Stimulated activated CD4-positive, alpha-beta T cell treated with anti-CD3 and anti-CD28 coated beads, TNF-alpha, amount 100 ng/mL, for 4 hours (primary cell): Measurements from ENCODE around the gene PJA2.

ENCODE experiments used
- DNase-seq, 3 experiments: peaks; one replicate each; pipeline ENCODE4 v3.0.0-alpha.2; 2020; ENCODE audit warnings: low read depth in 3 of 3

The PJA2 gene

GRCh38 chr5:109408991-109409843 is 557 bp downstream of the PJA2 start:
- DNase-seq: peak; percentile 49 to 65 (median 55)

- no peak for DNase-seq
Observed at GRCh38 chr5:109407913-109408312, 1.9 kb downstream of the PJA2 start.

GRCh38 chr5:109406719-109407118 is 3.1 kb downstream of the PJA2 start:
- DNase-seq: no peak

GRCh38 chr5:109404428-109404960 is 5.3 kb downstream of the PJA2 start:
- no peak for DNase-seq

- DNase-seq: no peak
Observed at GRCh38 chr5:109403469-109403868, 6.3 kb downstream of the PJA2 start.

- no peak for DNase-seq
Observed at GRCh38 chr5:109399092-109399759, 10.5 kb downstream of the PJA2 start.

GRCh38 chr5:109396965-109397364 is 12.8 kb downstream of the PJA2 start:
- DNase-seq: no peak

GRCh38 chr5:109394806-109395205 is 15.0 kb downstream of the PJA2 start:
- DNase-seq: no peak

GRCh38 chr5:109390188-109390587 is 19.6 kb downstream of the PJA2 start:
- DNase-seq: no peak

GRCh38 chr5:109388407-109388806 is 21.4 kb downstream of the PJA2 start:
- DNase-seq: no peak

- DNase-seq: no peak
Observed at GRCh38 chr5:109387408-109387974, 22.3 kb downstream of the PJA2 start.

GRCh38 chr5:109378095-109378494 is 31.7 kb downstream of the PJA2 start:
- no peak for DNase-seq

- DNase-seq: no peak
Observed at GRCh38 chr5:109374625-109375024, 35.1 kb downstream of the PJA2 start.

GRCh38 chr5:109373932-109374331 is 35.8 kb downstream of the PJA2 start:
- no peak for DNase-seq

GRCh38 chr5:109370343-109370742 is 39.4 kb downstream of the PJA2 start:
- DNase-seq: no peak

- no peak for DNase-seq
Observed at GRCh38 chr5:109365653-109366052, 44.1 kb downstream of the PJA2 start.

GRCh38 chr5:109364977-109365376 is 44.8 kb downstream of the PJA2 start:
- no peak for DNase-seq

GRCh38 chr5:109359642-109360041 is 50.1 kb downstream of the PJA2 start:
- no peak for DNase-seq

- no peak for DNase-seq
Observed at GRCh38 chr5:109357807-109358206, 52.0 kb downstream of the PJA2 start.

- no peak for DNase-seq
Observed at GRCh38 chr5:109354761-109355160, 55.0 kb downstream of the PJA2 start.

- no peak for DNase-seq
Observed at GRCh38 chr5:109351988-109352864, 57.5 kb downstream of the PJA2 start.
